Liver (tissue), 9 donors: ENCODE data around the gene RYR3. TPM values are rescaled to one million over a fixed set of nuclear protein-coding genes. Genes with fewer than 3 reads are reported as not detected.
A peak's percentile ranks its signal among the peaks of the same experiment; 100 is the strongest.

Source experiments
- DNase-seq: peaks from one replicate; pipeline ENCODE4 v3.0.0-alpha.2; 2017; ENCODE audit warnings: low spot score
- H3K27ac ChIP-seq, 2 donors: one replicate each; pipeline ENCODE4 v1.7.0; 2013; ENCODE audit warnings: inconsistent platforms in 2 of 2, low read length in 2 of 2, control low read depth in 1 of 2, low read depth in 1 of 2, mild to moderate bottlenecking in 1 of 2
- H3K27me3 ChIP-seq, 4 donors: one replicate each; pipeline versions ENCODE4 v1.6.1 to v1.7.0; 2013; ENCODE audit warnings: low read length in 3 of 4, inconsistent platforms in 1 of 4, mild to moderate bottlenecking in 1 of 4, moderate library complexity in 1 of 4; ENCODE audit not compliant: control insufficient read depth in 4 of 4, insufficient read depth in 4 of 4
- H3K36me3 ChIP-seq, 4 donors: one replicate each; pipeline versions ENCODE4 v1.6.1 to v1.7.0; 2013; ENCODE audit warnings: low read length in 3 of 4, mild to moderate bottlenecking in 3 of 4, low read depth in 1 of 4, moderate library complexity in 1 of 4; ENCODE audit not compliant: control insufficient read depth in 4 of 4, insufficient read depth in 3 of 4
- H3K4me1 ChIP-seq, 4 donors: one replicate each; pipeline versions ENCODE4 v1.6.1 to v1.7.0; 2013; ENCODE audit warnings: low read length in 3 of 4, mild to moderate bottlenecking in 3 of 4, moderate library complexity in 1 of 4; ENCODE audit not compliant: control insufficient read depth in 4 of 4, insufficient read depth in 4 of 4
- H3K4me3 ChIP-seq, 3 donors: one replicate each; pipeline versions ENCODE4 v1.6.1 to v1.7.0; 2013; ENCODE audit warnings: low read length in 3 of 3, control low read depth in 1 of 3, low read depth in 1 of 3, mild to moderate bottlenecking in 1 of 3
- H3K9ac ChIP-seq, 2 donors: one replicate each; pipeline ENCODE4 v1.7.0; 2013; ENCODE audit warnings: low read length in 2 of 2, mild to moderate bottlenecking in 2 of 2, moderate library complexity in 2 of 2, control low read depth in 1 of 2, low read depth in 1 of 2
- H3K9me3 ChIP-seq, 4 donors: one replicate each; pipeline versions ENCODE4 v1.6.1 to v1.7.0; 2013; ENCODE audit warnings: low read length in 3 of 4; ENCODE audit not compliant: control insufficient read depth in 4 of 4
- EGR1 ChIP-seq, 2 donors: IDR thresholded peaks; 2 replicates each; pipeline ENCODE4 v1.6.1; 2016 to 2018; ENCODE audit warnings: antibody characterized with exemption in 2 of 2, low read depth in 2 of 2
- FOXA1 ChIP-seq: IDR thresholded peaks from 2 replicates; pipeline ENCODE4 v1.6.1; 2016; ENCODE audit warnings: antibody characterized with exemption
- FOXA2 ChIP-seq: IDR thresholded peaks from 2 replicates; pipeline ENCODE4 v1.6.1; 2016; ENCODE audit warnings: antibody characterized with exemption
- GABPA ChIP-seq, 2 donors: IDR thresholded peaks in 1 of 2; conservative IDR thresholded peaks in 1 of 2; 2 replicates each; pipeline ENCODE4 v1.6.1; 2016; ENCODE audit warnings: antibody characterized with exemption in 2 of 2, mild to moderate bottlenecking in 1 of 2, moderate library complexity in 1 of 2
- HNF4A ChIP-seq, 2 donors: conservative IDR thresholded peaks; 2 replicates each; pipeline ENCODE4 v1.6.1; 2016; ENCODE audit warnings: antibody characterized with exemption in 2 of 2, mild to moderate bottlenecking in 2 of 2
- HNF4G ChIP-seq: IDR thresholded peaks from 2 replicates; pipeline ENCODE4 v1.6.1; 2016; ENCODE audit warnings: antibody characterized with exemption
- JUND ChIP-seq, 2 donors: IDR thresholded peaks; 2 replicates each; pipeline ENCODE4 v1.6.1; 2016; ENCODE audit warnings: antibody characterized with exemption in 2 of 2
- NR2F2 ChIP-seq: IDR thresholded peaks from 2 replicates; pipeline ENCODE4 v1.6.1; 2016; ENCODE audit warnings: antibody characterized with exemption
- RAD21 ChIP-seq, 2 donors: IDR thresholded peaks; 2 replicates each; pipeline ENCODE4 v1.6.1; 2016; ENCODE audit warnings: antibody characterized with exemption in 2 of 2, mild to moderate bottlenecking in 2 of 2
- RXRA ChIP-seq, 2 donors: IDR thresholded peaks; 2 replicates each; pipeline ENCODE4 v1.6.1; 2017 to 2018; ENCODE audit warnings: antibody characterized with exemption in 2 of 2, mild to moderate bottlenecking in 1 of 2
- SP1 ChIP-seq: IDR thresholded peaks from 2 replicates; pipeline ENCODE4 v1.6.1; 2018; ENCODE audit warnings: antibody characterized with exemption, mild to moderate bottlenecking
- YY1 ChIP-seq: IDR thresholded peaks from 2 replicates; pipeline ENCODE4 v1.6.1; 2016; ENCODE audit warnings: antibody characterized with exemption, mild to moderate bottlenecking
- ZBTB33 ChIP-seq: IDR thresholded peaks from 2 replicates; pipeline ENCODE4 v1.6.1; 2016; ENCODE audit warnings: antibody characterized with exemption
- WGBS: extraction: QIAGEN DNeasy Blood & Tissue Kit; methylation state at CpG from one replicate; pipeline ENCODE4 v1.1.7; 2013; 5-methylcytosine and 5-hydroxymethylcytosine counted together
- polyA plus RNA-seq, 2 donors: library from polyadenylated mRNA; stranded (reverse) in 1 of 2; unstranded in 1 of 2; fragments of 200-250 nt in 1 of 2; fragments of >200 nt in 1 of 2; fragmentation: Nextera tagmentation in 1 of 2; extraction: Ambion mirVana in 1 of 2; gene quantifications; one replicate each; pipeline versions ENCODE4 v1.2.1 to v1.2.3, GENCODE V29; 2013 to 2015
- total RNA-seq, 2 donors: library from RNA; depleted of rRNA; stranded (reverse); fragments of >200 nt; gene quantifications; one replicate each; pipeline ENCODE4 v1.2.3, GENCODE V29; 2014
- TF ChIP-seq, protein P1 (sequence below): IDR thresholded peaks from 2 replicates; pipeline ENCODE4 v1.6.1; 2016; ENCODE audit warnings: antibody characterized with exemption
- TF ChIP-seq, protein P2 (sequence below): IDR thresholded peaks from 2 replicates; pipeline ENCODE4 v1.6.1; 2016; ENCODE audit warnings: antibody characterized with exemption
- TF ChIP-seq, protein P3 (sequence below): fragments of 150-350 bp; IDR thresholded peaks from 2 replicates; pipeline ENCODE4 v1.5.1; 2017; ENCODE audit warnings: improper control_type of control experiment, low read depth, low read length; ENCODE audit not compliant: missing input control
- donor health status: healthy.
- donor health status: healthy.
- donor health status: healthy.
- donor health status: healthy.
- donor health status: healthy.

RYR3 gene
- total and polyA plus RNA-seq, 4 donors, result 0.01 to 1.1 (median 0.22) TPM

DNA sequence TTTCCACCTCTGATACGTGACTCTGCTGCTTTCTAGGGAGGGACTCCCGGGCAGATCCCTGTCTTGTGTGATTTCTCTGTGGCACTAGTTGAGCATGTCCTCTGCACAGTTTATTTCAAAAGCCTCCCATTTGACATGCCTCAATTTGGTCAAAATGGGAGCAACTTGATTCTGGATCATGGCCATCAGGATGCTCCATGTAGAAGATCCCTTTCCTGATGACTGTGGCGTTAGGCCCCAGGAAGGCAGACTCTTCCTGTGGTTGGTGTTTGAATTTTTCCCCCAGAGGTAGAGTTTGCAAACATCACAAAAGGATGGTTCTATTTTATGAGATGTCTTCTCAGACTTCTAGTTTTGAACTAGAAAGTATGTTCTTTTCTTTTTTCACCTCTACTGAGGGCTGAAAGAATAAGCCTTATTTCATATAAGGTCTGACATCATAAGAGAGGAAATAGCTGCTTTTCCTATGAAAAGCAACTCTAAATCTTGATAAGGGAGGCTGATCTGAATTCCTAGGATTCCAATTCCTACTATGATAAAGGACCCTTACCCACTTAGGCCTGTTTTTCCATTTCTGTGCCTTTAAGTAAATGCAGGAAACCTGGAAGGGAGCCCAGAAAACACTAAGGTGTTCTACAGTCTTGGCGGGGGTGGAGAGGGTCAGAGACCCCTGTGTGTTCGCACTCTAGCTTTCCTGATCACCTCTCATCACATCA is 413.7 kb downstream of the RYR3 start (continued):
- TF ChIP-seq ZBTB33, result no peak
- no peak for TF ChIP-seq HNF4G
- TF ChIP-seq HNF4A (conservative IDR thresholded peaks at IDR 0.05), result no peak
- TF ChIP-seq FOXA2, result no peak
- no peak for TF ChIP-seq JUND (IDR thresholded peaks at IDR 0.05)
- no peak for TF ChIP-seq YY1
- TF ChIP-seq EGR1 (IDR thresholded peaks at IDR 0.05; ENCODE audit: low read depth in 2 of 2), result no peak
- TF ChIP-seq GABPA (IDR thresholded peaks at IDR 0.05 in 1 of 2, conservative IDR thresholded peaks at IDR 0.05 in 1 of 2), result no peak
- TF ChIP-seq, protein P1, sequence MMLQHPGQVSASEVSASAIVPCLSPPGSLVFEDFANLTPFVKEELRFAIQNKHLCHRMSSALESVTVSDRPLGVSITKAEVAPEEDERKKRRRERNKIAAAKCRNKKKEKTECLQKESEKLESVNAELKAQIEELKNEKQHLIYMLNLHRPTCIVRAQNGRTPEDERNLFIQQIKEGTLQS, result no peak

DNA sequence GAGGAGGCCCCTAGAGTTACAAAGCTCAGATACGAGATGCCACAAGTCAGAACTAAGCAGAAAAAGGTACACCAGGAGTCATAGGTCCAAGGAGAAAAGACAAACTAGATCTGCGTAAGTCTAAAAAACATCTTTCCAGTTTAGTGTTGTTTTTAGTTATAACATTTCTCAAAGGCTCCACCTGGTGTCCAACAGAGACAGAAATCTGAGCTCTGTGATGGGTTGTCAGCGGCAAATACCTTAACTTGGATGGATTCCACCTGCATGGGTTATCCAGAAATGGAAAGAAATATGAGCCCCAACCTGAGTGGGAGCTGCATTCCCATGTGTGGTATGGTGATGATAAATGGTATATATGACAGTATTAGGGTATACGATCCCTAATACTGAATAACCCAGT is 418.9 kb downstream of the RYR3 start:
- H3K9ac ChIP-seq, result no peak overlapping the region
- H3K4me1 ChIP-seq, result no peaks in the 10 kb centered on the region
- no peaks in the 10 kb centered on the region for H3K9me3 ChIP-seq
- TF ChIP-seq RAD21 (IDR thresholded peaks at IDR 0.05), result peak in 1 of 2 donors; percentile 14
- TF ChIP-seq FOXA2, result no peak
- 71% methylated on average over 4 of the region's 4 CpGs for WGBS
- H3K36me3 ChIP-seq, result no peaks in the 10 kb centered on the region
- no peak for DNase-seq
- no peak overlapping the region for H3K27ac ChIP-seq
- no peak overlapping the region for H3K4me3 ChIP-seq
- H3K27me3 ChIP-seq, result no peaks in the 10 kb centered on the region

GRCh38 chr15:33730815-33731214 is 420.0 kb downstream of the RYR3 start:
- no peak overlapping the region for H3K4me3 ChIP-seq
- 79% methylated on average over 4 of the region's 4 CpGs for WGBS
- no peaks in the 10 kb centered on the region for H3K4me1 ChIP-seq
- no peak overlapping the region for H3K9ac ChIP-seq
- H3K9me3 ChIP-seq, result no peaks in the 10 kb centered on the region
- no peak overlapping the region for H3K27ac ChIP-seq
- DNase-seq, result no peak
- TF ChIP-seq FOXA2 (no peak), ZBTB33 (no peak), HNF4G (no peak), YY1 (no peak), HNF4A (conservative IDR thresholded peaks at IDR 0.05) (no peak), RXRA (IDR thresholded peaks at IDR 0.05) (no peak), SP1 (no peak), EGR1 (IDR thresholded peaks at IDR 0.05; ENCODE audit: low read depth in 2 of 2) (no peak), NR2F2 (no peak), FOXA1 (no peak)
- TF ChIP-seq, protein P2, sequence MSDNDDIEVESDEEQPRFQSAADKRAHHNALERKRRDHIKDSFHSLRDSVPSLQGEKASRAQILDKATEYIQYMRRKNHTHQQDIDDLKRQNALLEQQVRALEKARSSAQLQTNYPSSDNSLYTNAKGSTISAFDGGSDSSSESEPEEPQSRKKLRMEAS, result no peak
- TF ChIP-seq, protein P3, sequence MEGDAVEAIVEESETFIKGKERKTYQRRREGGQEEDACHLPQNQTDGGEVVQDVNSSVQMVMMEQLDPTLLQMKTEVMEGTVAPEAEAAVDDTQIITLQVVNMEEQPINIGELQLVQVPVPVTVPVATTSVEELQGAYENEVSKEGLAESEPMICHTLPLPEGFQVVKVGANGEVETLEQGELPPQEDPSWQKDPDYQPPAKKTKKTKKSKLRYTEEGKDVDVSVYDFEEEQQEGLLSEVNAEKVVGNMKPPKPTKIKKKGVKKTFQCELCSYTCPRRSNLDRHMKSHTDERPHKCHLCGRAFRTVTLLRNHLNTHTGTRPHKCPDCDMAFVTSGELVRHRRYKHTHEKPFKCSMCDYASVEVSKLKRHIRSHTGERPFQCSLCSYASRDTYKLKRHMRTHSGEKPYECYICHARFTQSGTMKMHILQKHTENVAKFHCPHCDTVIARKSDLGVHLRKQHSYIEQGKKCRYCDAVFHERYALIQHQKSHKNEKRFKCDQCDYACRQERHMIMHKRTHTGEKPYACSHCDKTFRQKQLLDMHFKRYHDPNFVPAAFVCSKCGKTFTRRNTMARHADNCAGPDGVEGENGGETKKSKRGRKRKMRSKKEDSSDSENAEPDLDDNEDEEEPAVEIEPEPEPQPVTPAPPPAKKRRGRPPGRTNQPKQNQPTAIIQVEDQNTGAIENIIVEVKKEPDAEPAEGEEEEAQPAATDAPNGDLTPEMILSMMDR, result no peak
- H3K36me3 ChIP-seq, result no peaks in the 10 kb centered on the region
- no peaks in the 10 kb centered on the region for H3K27me3 ChIP-seq
